K562 (cell line): Measurements from ENCODE around the gene MYLIP. TPM values are rescaled to one million over a fixed set of nuclear protein-coding genes. Genes with fewer than 3 reads are reported as not detected.

Experiments used
- ATAC-seq: fragments of 200-7000 bp; cut with Tn5 transposase; 3 replicates; pipeline ENCODE4 v1.9.1; 2020; ENCODE audit warnings: moderate library complexity
- BruUV-seq: library from RNA; stranded (reverse); fragments of 400-500 nt; replicated peaks from 2 replicates; lab custom pipeline; 2021; lab: Mats Ljungman, UMichigan
- CTCF ChIA-PET: fragments of 300-600 bp; formaldehyde crosslinking; extraction: SDS; loops from one replicate; lab custom pipeline; 2021; ENCODE audit warnings: low intra/inter-chr PET ratio; lab: Yijun Ruan, JAX
- POLR2A ChIA-PET: fragments of 300-600, 350-650 bp; sonication (Branson Sonifier 250); formaldehyde crosslinking; extraction: SDS; loops from one replicate; lab custom pipeline; 2021; ENCODE audit warnings: antibody characterized with exemption, inconsistent platforms; lab: Yijun Ruan, JAX
- DNase-seq, 4 experiments: peaks; one replicate each; pipeline versions ENCODE4 v3.0.0 to v3.0.0-alpha.2; 2011 to 2018; ENCODE audit warnings: low spot score in 3 of 4, mixed read lengths in 3 of 4; ENCODE audit errors: extremely low read depth in 1 of 4
- FAIRE-seq: peaks from 2 replicates; lab custom pipeline; 2011; peaks lifted over from hg19 to GRCh38; lab: Jason Lieb, UNC
- H2AFZ ChIP-seq: 2 replicates; pipeline ENCODE4 v1.6.0; 2011; ENCODE audit warnings: low read depth, low read length, control low read depth, inconsistent platforms
- H3K27ac ChIP-seq: fragments of 200-600 bp; 3 replicates; pipeline ENCODE4 v1.8.0; 2011; ENCODE audit warnings: low read depth, mild to moderate bottlenecking, control low read depth, inconsistent platforms, low read length, moderate library complexity, mixed read lengths; ENCODE audit errors: extremely low read depth
- H3K27me3 ChIP-seq, 2 experiments: fragments of 300-600 bp in 1 of 2; 2 replicates in 1 of 2; 3 replicates in 1 of 2; pipeline versions ENCODE4 v1.6.0 to v1.8.0; 2011; ENCODE audit warnings: inconsistent platforms in 2 of 2, low read length in 2 of 2, mild to moderate bottlenecking in 1 of 2, mixed read lengths in 1 of 2, moderate library complexity in 1 of 2; ENCODE audit not compliant: control insufficient read depth in 2 of 2, insufficient read depth in 2 of 2
- H3K36me3 ChIP-seq: fragments of 300-600 bp; 3 replicates; pipeline ENCODE4 v1.8.0; 2011; ENCODE audit warnings: mild to moderate bottlenecking, low read length, inconsistent platforms; ENCODE audit not compliant: control insufficient read depth, insufficient read depth
- H3K4me1 ChIP-seq, 2 experiments: fragments of 200-600 bp in 1 of 2; replicated peaks in 1 of 2; 2 replicates in 1 of 2; 3 replicates in 1 of 2; pipeline versions ENCODE4 v1.5.1 to v1.8.0; 2011; ENCODE audit warnings: inconsistent platforms in 2 of 2, low read length in 2 of 2, mild to moderate bottlenecking in 1 of 2, mixed read lengths in 1 of 2, moderate library complexity in 1 of 2; ENCODE audit not compliant: control insufficient read depth in 2 of 2, insufficient read depth in 2 of 2
- H3K4me2 ChIP-seq: 2 replicates; pipeline ENCODE4 v1.6.1; 2011; ENCODE audit warnings: low read length, control low read depth, inconsistent platforms, mixed read lengths; ENCODE audit not compliant: insufficient read depth
- H3K4me3 ChIP-seq: fragments of 200-600 bp; sonication (generic), shearing (Covaris generic); 2 replicates; pipeline ENCODE4 v1.5.1; 2016; ENCODE audit warnings: control low read depth, inconsistent platforms
- H3K79me2 ChIP-seq: fragments of 200-600 bp; 3 replicates; pipeline ENCODE4 v1.8.0; 2011; ENCODE audit warnings: low read length, inconsistent platforms; ENCODE audit not compliant: control insufficient read depth, insufficient read depth
- H3K9ac ChIP-seq, 2 experiments: 2 replicates each; pipeline versions ENCODE4 v1.6.0 to v1.6.1; 2011; ENCODE audit warnings: low read depth in 2 of 2, low read length in 2 of 2, control low read depth in 1 of 2, inconsistent platforms in 1 of 2, mild to moderate bottlenecking in 1 of 2, mixed read lengths in 1 of 2; ENCODE audit not compliant: insufficient read depth in 1 of 2
- H3K9me1 ChIP-seq: one replicate; pipeline ENCODE4 v1.6.0; 2011; ENCODE audit warnings: inconsistent platforms, mild to moderate bottlenecking, low read length, moderate library complexity; ENCODE audit not compliant: control insufficient read depth, insufficient read depth
- H3K9me3 ChIP-seq: replicated peaks from 2 replicates; pipeline ENCODE4 v1.5.1; 2011; ENCODE audit warnings: low read depth, low read length, inconsistent platforms; ENCODE audit not compliant: control insufficient read depth, insufficient read depth
- H4K20me1 ChIP-seq: replicated peaks from 2 replicates; pipeline ENCODE4 v1.6.1; 2011; ENCODE audit warnings: low read length, inconsistent platforms, mixed read lengths; ENCODE audit not compliant: control insufficient read depth, insufficient read depth
- BCL6 ChIP-seq: fragments of 250-450 bp; sonication (Bioruptor Pico); IDR thresholded peaks from 2 replicates; pipeline ENCODE4 v1.4.0; 2020
- BRD4 ChIP-seq: fragments of 200-600 bp; sonication (generic); IDR thresholded peaks from 2 replicates; pipeline ENCODE4 v1.6.1; 2017; ENCODE audit warnings: inconsistent platforms
- CBX5 ChIP-seq: IDR thresholded peaks from 2 replicates; pipeline ENCODE4 v1.6.1; 2014; ENCODE audit warnings: low read depth, borderline replicate concordance
- ERF ChIP-seq: fragments of 450-650 bp; formaldehyde crosslinking; IDR thresholded peaks from 2 replicates; pipeline ENCODE4 v1.4.0; 2020; ENCODE audit warnings: mild to moderate bottlenecking, mixed read lengths
- ESRRA ChIP-seq: fragments of 450-650 bp; IDR thresholded peaks from 2 replicates; pipeline ENCODE4 v1.6.1; 2014; ENCODE audit warnings: low read depth, mild to moderate bottlenecking, moderate library complexity, borderline replicate concordance
- FIP1L1 ChIP-seq: fragments of 200-400 bp; formaldehyde crosslinking; IDR thresholded peaks from 2 replicates; pipeline ENCODE4 v1.6.1; 2018; ENCODE audit warnings: mild to moderate bottlenecking, low read depth, low read length; ENCODE audit not compliant: poor library complexity, severe bottlenecking
- HCFC1 ChIP-seq: IDR thresholded peaks from 2 replicates; pipeline ENCODE4 v1.6.1; 2012; ENCODE audit warnings: low read depth, low read length, improper control_type of control experiment
- HDAC1 ChIP-seq, 2 experiments: fragments of 450-650 bp; IDR thresholded peaks; 2 replicates each; pipeline ENCODE4 v1.6.1; 2016 to 2017; ENCODE audit warnings: inconsistent platforms in 1 of 2, mild to moderate bottlenecking in 1 of 2, moderate library complexity in 1 of 2
- HEY1 ChIP-seq: fragments of 250-450 bp; sonication (Bioruptor Pico); IDR thresholded peaks from 2 replicates; pipeline ENCODE4 v1.5.0; 2020; ENCODE audit warnings: mild to moderate bottlenecking, moderate library complexity, borderline replicate concordance
- MAFG ChIP-seq: fragments of 450-650 bp; conservative IDR thresholded peaks from 2 replicates; pipeline ENCODE4 v1.6.1; 2016; ENCODE audit warnings: missing genetic modification characterization, missing compliant biosample characterization
- NCOA2 ChIP-seq, 2 experiments: fragments of 450-650 bp; IDR thresholded peaks; 2 replicates each; pipeline ENCODE4 v1.6.1; 2018; ENCODE audit warnings: mild to moderate bottlenecking in 2 of 2, moderate library complexity in 1 of 2; ENCODE audit not compliant: partially characterized antibody in 2 of 2
- NONO ChIP-seq, 2 experiments: fragments of 200-400 bp in 1 of 2; fragments of 450-650 bp in 1 of 2; formaldehyde crosslinking in 1 of 2; IDR thresholded peaks; 2 replicates each; pipeline ENCODE4 v1.6.1; 2017; ENCODE audit warnings: low read depth in 2 of 2, mild to moderate bottlenecking in 2 of 2, moderate library complexity in 2 of 2, low read length in 1 of 2
- PHTF2 ChIP-seq: fragments of 250-450 bp; sonication (Bioruptor Pico); IDR thresholded peaks from 2 replicates; pipeline ENCODE4 v1.5.0; 2021; ENCODE audit warnings: mild to moderate bottlenecking
- PPARD ChIP-seq: fragments of 250-450 bp; sonication (Bioruptor Pico); IDR thresholded peaks from 2 replicates; pipeline ENCODE4 v1.8.0; 2022; ENCODE audit warnings: inconsistent platforms, mild to moderate bottlenecking, moderate library complexity
- PURB ChIP-seq: sonication (generic); formaldehyde crosslinking; IDR thresholded peaks from 2 replicates; pipeline ENCODE4 v1.9.0; 2021; ENCODE audit warnings: low read depth, mild to moderate bottlenecking, missing genetic modification reagents
- RFX1 ChIP-seq: fragments of 450-650 bp; IDR thresholded peaks from 2 replicates; pipeline ENCODE4 v1.6.1; 2016; ENCODE audit warnings: mild to moderate bottlenecking, moderate library complexity
- RHOXF2B ChIP-seq: fragments of 250-450 bp; sonication (Bioruptor Pico); conservative IDR thresholded peaks from 2 replicates; pipeline ENCODE4 v1.5.1; 2021
- SNRNP70 ChIP-seq: fragments of 200-400 bp; formaldehyde crosslinking; optimal IDR thresholded peaks from 2 replicates; pipeline ENCODE3; 2017; ENCODE audit warnings: low read depth, low read length
- SRF ChIP-seq, 2 experiments: fragments of 250-450, 450-650 bp in 1 of 2; sonication (Bioruptor Pico) in 1 of 2; sonication (generic) in 1 of 2; formaldehyde crosslinking; IDR thresholded peaks; 2 replicates each; pipeline versions ENCODE4 v1.5.0 to v1.5.1; 2020 to 2022; ENCODE audit warnings: mild to moderate bottlenecking in 1 of 2, missing genetic modification reagents in 1 of 2
- THAP7 ChIP-seq: fragments of 250-450 bp; sonication (Bioruptor Pico); IDR thresholded peaks from 2 replicates; pipeline ENCODE4 v1.5.0; 2021
- XRCC5 ChIP-seq: fragments of 200-400 bp; formaldehyde crosslinking; IDR thresholded peaks from 2 replicates; pipeline ENCODE4 v1.6.1; 2017; ENCODE audit warnings: low read depth, mild to moderate bottlenecking, low read length
- ZNF707 ChIP-seq: fragments of 250-450 bp; sonication (Bioruptor Pico); conservative IDR thresholded peaks from 2 replicates; pipeline ENCODE4 v1.8.0; 2022; ENCODE audit warnings: inconsistent platforms, mild to moderate bottlenecking, moderate library complexity
- ZSCAN29 ChIP-seq: fragments of 450-650 bp; IDR thresholded peaks from 2 replicates; pipeline ENCODE4 v1.6.1; 2017
- ZZZ3 ChIP-seq: fragments of 450-650 bp; IDR thresholded peaks from 2 replicates; pipeline ENCODE4 v1.6.1; 2016; ENCODE audit warnings: antibody characterized with exemption, mild to moderate bottlenecking, moderate library complexity
- WGBS: fragments of 100-300 bp; shearing (Covaris generic); methylation state at CpG from one replicate; pipeline ENCODE4 v1.1.6; 2016; ENCODE audit warnings: low coverage, mixed read lengths; ENCODE audit not compliant: insufficient coverage; ENCODE audit errors: missing lambda C conversion rate; 5-methylcytosine and 5-hydroxymethylcytosine counted together
- in situ Hi-C: fragments of 300-500 bp; cut with MboI; formaldehyde crosslinking; loops from 4 replicates; pipeline ENCODE4 v1.15.0; 2018; ENCODE audit warnings: inconsistent platforms, mixed read lengths
- intact Hi-C: fragments of 100-400 bp; cut with micrococcal nuclease; formaldehyde crosslinking; loops from 2 replicates; pipeline ENCODE4 v1.14.2; 2022
- polyA plus RNA-seq, 8 experiments: library from polyadenylated mRNA; depleted of rRNA in 4 of 8; stranded (reverse) in 5 of 8; unstranded in 3 of 8; fragments of >200 nt; fragmentation: Nextera tagmentation in 2 of 8; fragmentation: Illumina TruSeq in 1 of 8; extraction: Ambion mirVana in 2 of 8; extraction: Trizol in 1 of 8; gene quantifications; 2 replicates each; pipeline versions ENCODE4 v1.2.1 to v1.2.3, GENCODE V29; 2011 to 2014; ENCODE audit warnings: inconsistent platforms in 1 of 8, missing spikeins in 1 of 8
- total RNA-seq, 7 experiments: library from RNA; depleted of rRNA in 6 of 7; stranded (reverse); fragments of >200 nt in 6 of 7; fragmentation: Illumina TruSeq in 2 of 7; extraction: Trizol in 2 of 7; gene quantifications; 2 replicates each; pipeline versions ENCODE4 v1.2.1 to v1.2.3, GENCODE V29; 2011 to 2021; ENCODE audit warnings: low replicate concordance in 1 of 7
- TF ChIP-seq, protein P1 (sequence below): fragments of 250-450 bp; sonication (Bioruptor Pico); IDR thresholded peaks from 2 replicates; pipeline ENCODE4 v1.8.0; 2022; ENCODE audit warnings: moderate library complexity, mild to moderate bottlenecking, inconsistent platforms

The MYLIP gene
- total and polyA plus RNA-seq, 9 of the 15 experiments (the other 6 are each of a cell fraction or from before 2014, with no cell fraction given) = 10.8 to 43.5 (median 31.5) TPM

DNA sequence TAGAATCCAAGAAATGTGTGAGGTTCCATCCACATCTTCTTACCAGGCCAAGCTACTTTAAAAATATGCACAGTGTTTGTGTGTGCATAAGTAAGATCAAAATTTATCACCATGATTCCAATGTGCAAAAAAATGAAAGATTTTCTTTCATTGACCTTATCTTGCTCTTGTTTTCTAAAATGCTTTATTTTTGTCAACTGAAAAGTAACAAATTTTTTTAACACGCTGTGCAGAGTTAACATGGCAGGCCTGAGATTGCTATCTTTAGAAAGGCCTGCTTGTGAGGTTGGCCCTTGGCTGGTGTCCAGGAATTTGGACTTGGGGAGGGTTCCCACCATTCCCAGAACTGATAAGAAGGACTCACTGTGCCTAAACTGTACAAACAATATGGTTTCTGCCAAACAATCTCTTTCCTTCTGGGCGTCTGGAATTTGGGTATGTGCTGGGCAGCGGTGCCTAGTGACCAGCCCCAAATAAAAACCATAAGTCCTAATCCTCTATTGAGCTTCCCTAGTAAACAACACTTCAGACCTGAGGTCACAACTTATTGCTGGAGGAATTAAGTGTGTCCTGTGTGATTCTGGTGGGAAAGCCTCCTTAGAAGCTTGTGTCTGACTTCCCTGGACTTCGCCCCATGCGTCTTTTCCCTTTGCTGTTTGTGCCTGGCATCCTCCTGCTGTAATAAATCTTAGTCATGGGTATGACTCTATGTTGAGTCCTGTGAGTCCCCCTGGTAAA, 19.8 kb upstream of the MYLIP start:
- peak; percentile 88 for ATAC-seq
- Histone ChIP-seq H3K9me3 (no peaks in the 10 kb centered on the region), H3K4me2 (peak overlapping the region; percentile 67), H3K27me3 (no peaks in the 10 kb centered on the region), H3K4me3 (no peak overlapping the region), H3K4me1 (peaks cover 16 to 43% of the 10 kb centered on the region in 2 experiments), H2AFZ (peak overlapping the region; percentile 86), H3K79me2 (no peaks in the 10 kb centered on the region), H4K20me1 (no peaks in the 10 kb centered on the region), H3K9ac (peak overlapping the region; percentile 49; a peak in 3 of 4 replicates), H3K27ac (peak overlapping the region; percentile 63), H3K9me1 (no peaks in the 10 kb centered on the region), H3K36me3 (no peaks in the 10 kb centered on the region)
- intact Hi-C loops = no loop called here
- peak; percentile 93 for FAIRE-seq
- WGBS = 13% methylated on average over 5 of the region's 5 CpGs
- peak; percentile 60 to 96 (median 68) for DNase-seq
- in situ Hi-C loops = no loop called here
- BruUV-seq = no TSS peak
- ChIA-PET CTCF (no interaction called here), POLR2A (interaction anchor here (0.5 to 2.4 kb wide), 11 partner anchors 8 to 260 kb away, joined by 3 to 12 read pairs (median 4); partner anchors contain the start of gene MYLIP)
- TF ChIP-seq ESRRA = no peak
- TF ChIP-seq, protein P1, sequence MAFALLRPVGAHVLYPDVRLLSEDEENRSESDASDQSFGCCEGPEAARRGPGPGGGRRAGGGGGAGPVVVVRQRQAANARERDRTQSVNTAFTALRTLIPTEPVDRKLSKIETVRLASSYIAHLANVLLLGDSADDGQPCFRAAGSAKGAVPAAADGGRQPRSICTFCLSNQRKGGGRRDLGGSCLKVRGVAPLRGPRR (CRISPR knock-in tag) = 0 out of 2 replicates have a peak, but pooled peaks have one; percentile 64
- TF ChIP-seq PURB (CRISPR knock-in tag) = no peak
- no peak for TF ChIP-seq SNRNP70
- no peak for TF ChIP-seq BRD4
- no peak; a peak in 1 of 4 replicates for TF ChIP-seq HDAC1 (IDR thresholded peaks at IDR 0.05)
- TF ChIP-seq BCL6 (CRISPR knock-in tag) = 0 out of 2 replicates have a peak, but pooled peaks have one; percentile 9
- TF ChIP-seq HEY1 (CRISPR knock-in tag) = no peak
- peak; percentile 84; the same call in 1 of the 2 replicates for TF ChIP-seq ERF (CRISPR knock-in tag)
- TF ChIP-seq PPARD (CRISPR knock-in tag) = no peak
- no peak for TF ChIP-seq ZSCAN29
- TF ChIP-seq RHOXF2B (CRISPR knock-in tag) = no peak
- no peak for TF ChIP-seq HCFC1
- TF ChIP-seq NONO (IDR thresholded peaks at IDR 0.05; ENCODE audit: low read depth in 2 of 2, low read length in 1 of 2) = no peak
- TF ChIP-seq THAP7 (CRISPR knock-in tag) = no peak
- TF ChIP-seq ZZZ3 = no peak
- TF ChIP-seq PHTF2 (CRISPR knock-in tag) = peak; percentile 82; the same call in 1 of the 2 replicates
- TF ChIP-seq ZNF707 (CRISPR knock-in tag) = peak; percentile 16; the same call in 1 of the 2 replicates
- TF ChIP-seq SRF (CRISPR knock-in tag; IDR thresholded peaks at IDR 0.05) = no peak
- TF ChIP-seq CBX5 = no peak
- TF ChIP-seq RFX1 = no peak
- TF ChIP-seq MAFG (tag) = no peak
- no peak for TF ChIP-seq XRCC5
- TF ChIP-seq NCOA2 (IDR thresholded peaks at IDR 0.05; ENCODE audit: partially characterized antibody in 2 of 2) = no peak
- no peak for TF ChIP-seq FIP1L1
